Uterus (tissue), 2 donors: Measurements from ENCODE around the gene XYLT1.

Source experiments
- CTCF ChIP-seq, 4 experiments: fragments of 200-600 bp in 2 of 4; fragments of 450-650 bp in 2 of 4; sonication (generic) in 2 of 4; IDR thresholded peaks; one replicate each; pipeline ENCODE4 v1.5.1; 2016 to 2019; ENCODE audit warnings: antibody characterized with exemption in 4 of 4, mild to moderate bottlenecking in 2 of 4, moderate library complexity in 1 of 4
- POLR2A ChIP-seq, 2 donors: fragments of 450-650 bp; IDR thresholded peaks; one replicate each; pipeline ENCODE4 v1.6.1; 2016; ENCODE audit warnings: antibody characterized with exemption in 2 of 2, mild to moderate bottlenecking in 1 of 2, moderate library complexity in 1 of 2

- no peak for TF ChIP-seq CTCF (IDR thresholded peaks at IDR 0.05)
- no peak for TF ChIP-seq POLR2A (IDR thresholded peaks at IDR 0.05)
Observed at GRCh38 chr16:17433577-17434451, 36.9 kb downstream of the XYLT1 start.
